Neuron (in vitro differentiated cells): Measurements from ENCODE around the gene GEMIN4.
A peak's percentile ranks its signal among the peaks of the same experiment; 100 is the strongest.
"Not testable (repeated sequence)": the region's sequence is repeated elsewhere in the genome, so short reads cannot be mapped to it uniquely, and the experiment has no call there.

ENCODE experiments used
- H2AFZ ChIP-seq: one replicate; pipeline ENCODE4 v1.6.1; 2013; ENCODE audit warnings: low read depth, mild to moderate bottlenecking, inconsistent platforms, low read length, moderate library complexity
- H3K27me3 ChIP-seq: one replicate; pipeline ENCODE4 v1.6.1; 2013; ENCODE audit warnings: low read length; ENCODE audit not compliant: insufficient read depth
- H3K36me3 ChIP-seq: one replicate; pipeline ENCODE4 v1.6.1; 2013; ENCODE audit warnings: low read length; ENCODE audit not compliant: insufficient read depth
- H3K4me1 ChIP-seq: one replicate; pipeline ENCODE4 v1.6.1; 2013; ENCODE audit warnings: low read length; ENCODE audit not compliant: insufficient read depth
- H3K4me3 ChIP-seq: 2 replicates; pipeline ENCODE4 v1.5.1; 2013; ENCODE audit warnings: mild to moderate bottlenecking, low read length, moderate library complexity
- H3K9me3 ChIP-seq: one replicate; pipeline ENCODE4 v1.6.1; 2013; ENCODE audit warnings: low read length

Gene GEMIN4

GRCh38 chr17:752002-752619, at the start of gene GEMIN4:
TSS of gene GEMIN4 (minus strand) at chr17:752264. CDS start at chr17:752142, 122 bp downstream.
- H3K27me3 ChIP-seq, result no peaks in the 10 kb centered on the region
- peaks cover 18% of the 10 kb centered on the region for H3K36me3 ChIP-seq
- peaks cover 10% of the 10 kb centered on the region for H3K9me3 ChIP-seq
- H3K4me3 ChIP-seq, result peak within 1 kb of the TSS; percentile 64
- H3K4me1 ChIP-seq, result peaks cover 11% of the 10 kb centered on the region
- peak within 1 kb of the TSS; percentile 39 for H2AFZ ChIP-seq

- Histone ChIP-seq H3K4me1 (peaks cover 28% of the 10 kb centered on the region), H3K4me3 (no peak overlapping the region), H3K9me3 (no peaks in the 10 kb centered on the region), H3K27me3 (no peaks in the 10 kb centered on the region), H2AFZ (no peak overlapping the region), H3K36me3 (peaks cover 44% of the 10 kb centered on the region)
Measured at GRCh38 chr17:801660-802059, 49.6 kb upstream of the GEMIN4 start.

GRCh38 chr17:800446-801242, 48.6 kb upstream of the GEMIN4 start:
- Histone ChIP-seq H3K27me3 (no peaks in the 10 kb centered on the region), H3K4me3 (no peak overlapping the region), H3K9me3 (no peaks in the 10 kb centered on the region), H2AFZ (no peak overlapping the region), H3K4me1 (peaks cover 24% of the 10 kb centered on the region), H3K36me3 (peaks cover 51% of the 10 kb centered on the region)

- H2AFZ ChIP-seq, result no peak overlapping the region
- H3K27me3 ChIP-seq, result no peaks in the 10 kb centered on the region
- no peak overlapping the region for H3K4me3 ChIP-seq
- H3K36me3 ChIP-seq, result peaks cover 51% of the 10 kb centered on the region
- H3K9me3 ChIP-seq, result no peaks in the 10 kb centered on the region
- H3K4me1 ChIP-seq, result peaks cover 26% of the 10 kb centered on the region
Measured at GRCh38 chr17:799261-799660, 47.2 kb upstream of the GEMIN4 start.

DNA sequence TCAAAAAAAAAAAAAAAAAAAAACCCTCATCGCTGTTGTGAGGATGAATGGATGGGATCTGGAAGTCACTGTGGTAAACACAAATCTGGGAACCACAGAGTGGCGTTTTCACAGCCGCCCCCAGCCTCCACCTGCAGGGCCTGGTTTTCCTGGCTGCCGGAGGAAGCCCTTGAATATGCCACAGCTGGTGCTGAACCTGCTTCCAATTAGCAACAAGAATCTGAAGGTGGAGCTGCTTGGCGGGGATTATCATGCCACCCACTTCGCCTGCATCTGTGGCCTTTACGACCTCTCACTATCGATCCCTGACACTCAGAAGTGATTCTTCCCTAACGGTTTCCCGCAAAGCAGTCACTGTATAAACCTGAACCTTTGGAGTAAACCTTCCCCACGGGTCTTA, 46.2 kb upstream of the GEMIN4 start:
- no peaks in the 10 kb centered on the region for H3K27me3 ChIP-seq
- H3K36me3 ChIP-seq, result peaks cover 50% of the 10 kb centered on the region
- H3K9me3 ChIP-seq, result no peaks in the 10 kb centered on the region
- H2AFZ ChIP-seq, result no peak overlapping the region
- peaks cover 16% of the 10 kb centered on the region for H3K4me1 ChIP-seq
- no peak overlapping the region for H3K4me3 ChIP-seq

GRCh38 chr17:797236-797840, 45.3 kb upstream of the GEMIN4 start:
- H3K36me3 ChIP-seq, result peaks cover 51% of the 10 kb centered on the region

GRCh38 chr17:796609-797008, 44.5 kb upstream of the GEMIN4 start:
- peaks cover 51% of the 10 kb centered on the region for H3K36me3 ChIP-seq
- H3K9me3 ChIP-seq, result no peaks in the 10 kb centered on the region
- H2AFZ ChIP-seq, result no peak overlapping the region
- H3K4me3 ChIP-seq, result no peak overlapping the region
- H3K4me1 ChIP-seq, result peaks cover 12% of the 10 kb centered on the region
- no peaks in the 10 kb centered on the region for H3K27me3 ChIP-seq

More at GRCh38 chr17:797236-797840, 45.3 kb upstream of the GEMIN4 start:
- H3K27me3 ChIP-seq, result no peaks in the 10 kb centered on the region
- no peak overlapping the region for H2AFZ ChIP-seq
- H3K9me3 ChIP-seq, result no peaks in the 10 kb centered on the region
- peaks cover 12% of the 10 kb centered on the region for H3K4me1 ChIP-seq
- H3K4me3 ChIP-seq, result no peak overlapping the region

DNA sequence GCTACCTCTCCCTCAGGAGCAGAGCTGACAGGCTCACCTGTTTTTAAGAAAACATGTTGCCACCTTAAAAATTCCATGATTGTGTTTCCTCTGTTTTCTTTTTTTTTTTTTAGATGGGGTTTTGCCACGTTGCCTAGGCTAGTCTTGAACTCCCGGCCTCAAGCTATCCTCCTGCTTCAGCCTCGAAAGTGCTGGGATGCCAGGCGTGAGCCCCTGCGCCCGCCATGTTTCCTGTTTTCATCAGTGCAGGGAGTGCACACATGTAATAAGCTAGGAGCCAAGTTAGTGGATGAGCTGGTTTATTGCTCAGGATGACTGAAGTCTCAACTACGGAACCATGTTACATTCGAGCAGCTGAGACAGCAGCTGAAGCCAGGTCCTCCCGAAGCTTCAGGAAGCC, 43.7 kb upstream of the GEMIN4 start:
- Histone ChIP-seq H3K27me3 (no peaks in the 10 kb centered on the region), H3K4me3 (no peak overlapping the region), H2AFZ (no peak overlapping the region), H3K36me3 (peaks cover 49% of the 10 kb centered on the region), H3K9me3 (no peaks in the 10 kb centered on the region), H3K4me1 (peaks cover 12% of the 10 kb centered on the region)

GRCh38 chr17:795276-795675, 43.2 kb upstream of the GEMIN4 start:
- Histone ChIP-seq H3K4me1 (peaks cover 12% of the 10 kb centered on the region), H3K27me3 (no peaks in the 10 kb centered on the region), H3K4me3 (no peak overlapping the region), H3K36me3 (peaks cover 46% of the 10 kb centered on the region), H3K9me3 (no peaks in the 10 kb centered on the region), H2AFZ (no peak overlapping the region)

DNA sequence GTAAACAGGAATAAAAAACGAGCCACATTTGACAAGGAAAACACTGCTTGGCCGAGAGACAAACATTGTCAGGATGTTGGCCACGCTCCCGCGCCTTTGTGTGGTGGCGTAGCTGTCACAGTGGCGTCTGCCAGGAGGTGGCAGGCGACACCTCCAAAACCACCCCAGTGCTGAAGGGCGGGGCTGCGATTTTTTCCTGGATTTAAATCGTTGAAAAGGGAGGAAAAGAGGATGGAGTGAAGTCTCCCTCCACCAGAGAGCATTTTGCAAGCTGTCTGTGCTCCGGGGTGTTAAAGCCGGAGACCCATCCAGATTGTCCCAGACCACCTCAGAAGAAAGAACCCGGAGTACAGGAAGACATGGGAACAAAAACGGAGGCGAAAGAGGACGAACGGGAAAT, 42.8 kb upstream of the GEMIN4 start:
- peaks cover 46% of the 10 kb centered on the region for H3K36me3 ChIP-seq
- peaks cover 12% of the 10 kb centered on the region for H3K4me1 ChIP-seq
- no peaks in the 10 kb centered on the region for H3K27me3 ChIP-seq
- no peak overlapping the region for H2AFZ ChIP-seq
- no peaks in the 10 kb centered on the region for H3K9me3 ChIP-seq
- no peak overlapping the region for H3K4me3 ChIP-seq

DNA sequence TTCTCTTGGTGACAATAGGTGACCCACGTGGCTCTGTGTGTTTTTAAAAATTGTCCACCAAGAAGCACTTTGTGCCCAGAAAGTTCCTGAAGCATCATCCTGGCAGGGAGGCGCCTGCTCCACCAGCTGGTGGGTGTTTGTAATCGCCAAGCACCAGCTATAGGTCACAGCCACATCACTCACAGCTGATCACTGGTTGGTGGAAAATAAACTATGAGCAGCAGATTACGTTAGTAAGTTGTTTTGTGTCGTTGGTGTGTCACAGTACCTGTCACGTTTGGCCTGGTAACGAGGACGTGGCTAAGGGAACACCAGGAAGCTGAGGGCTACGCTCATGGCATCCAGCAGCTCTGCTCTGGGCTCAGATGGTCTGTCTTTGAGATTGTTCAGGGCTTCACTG, 40.2 kb upstream of the GEMIN4 start:
- Histone ChIP-seq H3K36me3 (peaks cover 52% of the 10 kb centered on the region), H2AFZ (no peak overlapping the region), H3K27me3 (no peaks in the 10 kb centered on the region), H3K4me3 (no peak overlapping the region), H3K4me1 (peaks cover 12% of the 10 kb centered on the region), H3K9me3 (no peaks in the 10 kb centered on the region)

- Histone ChIP-seq H2AFZ (no peak overlapping the region), H3K4me3 (no peak overlapping the region), H3K36me3 (peaks cover 47% of the 10 kb centered on the region), H3K27me3 (no peaks in the 10 kb centered on the region), H3K4me1 (peaks cover 12% of the 10 kb centered on the region), H3K9me3 (no peaks in the 10 kb centered on the region)
Measured at GRCh38 chr17:791829-792228, 39.8 kb upstream of the GEMIN4 start.

DNA sequence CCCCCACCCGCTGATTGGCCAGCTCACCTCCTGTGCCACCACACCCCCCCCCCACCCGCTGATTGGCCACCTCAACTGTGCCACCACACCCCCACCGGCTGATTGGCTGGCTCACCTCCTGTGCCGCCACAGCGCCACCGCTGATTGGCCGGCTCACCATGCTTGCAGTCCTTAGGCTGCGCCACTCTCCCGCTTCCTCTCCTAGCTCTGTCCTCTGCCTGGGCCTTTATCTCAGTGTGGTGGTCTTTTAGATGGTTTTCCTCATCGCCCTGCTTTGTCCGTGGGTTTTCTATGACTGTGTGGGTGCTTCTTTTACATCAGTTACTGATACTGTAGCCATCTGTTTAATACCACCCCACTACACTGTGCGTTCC, 38.8 kb upstream of the GEMIN4 start:
- not testable (repeated sequence) for H3K4me3 ChIP-seq

More for the DNA sequence above, 38.8 kb upstream of the GEMIN4 start:
- H3K27me3 ChIP-seq, H2AFZ ChIP-seq, H3K9me3 ChIP-seq: not testable (repeated sequence)
- Histone ChIP-seq H3K36me3 (peaks cover 40% of the 10 kb centered on the region), H3K4me1 (peaks cover 12% of the 10 kb centered on the region)
